B cell (primary cell): ENCODE results near the gene TMBIM1. TPM values are rescaled to one million over a fixed set of nuclear protein-coding genes. Genes with fewer than 3 reads are reported as not detected.

ENCODE experiments used
- ATAC-seq: fragments of 200-7000 bp; cut with Tn5 transposase; one replicate; pipeline ENCODE4 v1.10.0; 2021; ENCODE audit warnings: low read depth, mild to moderate bottlenecking, moderate number of reproducible peaks, moderate library complexity
- CTCF ChIA-PET: fragments of 350-600 bp; sonication (Branson Sonifier 250); formaldehyde crosslinking; loops from one replicate; lab custom pipeline; 2021; ENCODE audit warnings: antibody characterized with exemption, inconsistent platforms; lab: Charles Lee
- POLR2A ChIA-PET: fragments of 350-600 bp; sonication (Branson Sonifier 250); formaldehyde crosslinking; loops from one replicate; lab custom pipeline; 2021; ENCODE audit warnings: antibody characterized with exemption; lab: Charles Lee
- DNase-seq: peaks from one replicate; pipeline ENCODE4 v3.0.0; 2013
- H2AFZ ChIP-seq: 2 replicates; pipeline ENCODE4 v1.6.1; 2012; ENCODE audit warnings: mild to moderate bottlenecking, low read depth, low read length; ENCODE audit not compliant: insufficient read depth, poor library complexity, severe bottlenecking
- H3K27ac ChIP-seq, 2 donors: 1 replicate in 1 of 2; 2 replicates in 1 of 2; pipeline ENCODE4 v1.5.1; 2012 to 2013; ENCODE audit warnings: low read length in 2 of 2, mild to moderate bottlenecking in 2 of 2, moderate library complexity in 1 of 2
- H3K27me3 ChIP-seq, 4 experiments: fragments of 200-600 bp in 1 of 4; sonication (generic) in 1 of 4; replicated peaks in 1 of 4; 1 replicate in 2 of 4; 2 replicates in 2 of 4; pipeline versions ENCODE4 v1.6.1 to v1.7.0; 2013 to 2016; ENCODE audit warnings: low read length in 3 of 4, mild to moderate bottlenecking in 2 of 4, mixed read lengths in 1 of 4, moderate library complexity in 1 of 4; ENCODE audit not compliant: insufficient read depth in 4 of 4, control insufficient read depth in 3 of 4; ENCODE audit errors: control extremely low read depth in 1 of 4
- H3K36me3 ChIP-seq, 2 experiments: replicated peaks in 1 of 2; 1 replicate in 1 of 2; 2 replicates in 1 of 2; pipeline versions ENCODE4 v1.6.1 to v1.7.1; 2013; ENCODE audit warnings: low read length in 1 of 2; ENCODE audit not compliant: insufficient read depth in 2 of 2, control insufficient read depth in 1 of 2; ENCODE audit errors: control extremely low read depth in 1 of 2, extremely low read depth in 1 of 2
- H3K4me1 ChIP-seq, 2 donors: fragments of 200-600 bp in 1 of 2; sonication (generic) in 1 of 2; 1 replicate in 1 of 2; 2 replicates in 1 of 2; pipeline versions ENCODE4 v1.5.1 to v1.6.1; 2013 to 2017; ENCODE audit warnings: low read length in 2 of 2; ENCODE audit not compliant: control insufficient read depth in 2 of 2, insufficient read depth in 2 of 2
- H3K4me2 ChIP-seq: replicated peaks from 2 replicates; pipeline ENCODE3; 2012; ENCODE audit warnings: mild to moderate bottlenecking, low read depth, low read length; ENCODE audit not compliant: poor library complexity, severe bottlenecking
- H3K4me3 ChIP-seq, 5 experiments: fragments of 200-600 bp in 1 of 5; sonication (generic) in 1 of 5; 1 replicate in 3 of 5; 2 replicates in 2 of 5; pipeline versions ENCODE4 v1.5.1 to v1.7.0; 2011 to 2016; ENCODE audit warnings: low read length in 4 of 5, mild to moderate bottlenecking in 4 of 5, low read depth in 2 of 5, control low read depth in 1 of 5, moderate library complexity in 1 of 5; ENCODE audit not compliant: insufficient read depth in 1 of 5; ENCODE audit errors: control extremely low read depth in 1 of 5, extremely low read depth in 1 of 5
- H3K79me2 ChIP-seq: fragments of 200-600 bp; sonication (generic); one replicate; pipeline ENCODE4 v1.6.0; 2016; ENCODE audit warnings: low read length; ENCODE audit not compliant: control insufficient read depth, insufficient read depth
- H3K9ac ChIP-seq: fragments of 200-600 bp; sonication (generic); 2 replicates; pipeline ENCODE4 v1.6.1; 2017; ENCODE audit warnings: mild to moderate bottlenecking, low read length, moderate library complexity
- H3K9me3 ChIP-seq, 3 donors: one replicate each; pipeline versions ENCODE4 v1.6.1 to v1.7.1; 2013; ENCODE audit warnings: low read length in 2 of 3; ENCODE audit not compliant: control insufficient read depth in 2 of 3, insufficient read depth in 1 of 3; ENCODE audit errors: control extremely low read depth in 1 of 3
- H4K20me1 ChIP-seq: 2 replicates; pipeline ENCODE4 v1.6.0; 2012; ENCODE audit warnings: mild to moderate bottlenecking, low read length; ENCODE audit not compliant: insufficient read depth, control insufficient read depth, poor library complexity, severe bottlenecking
- H3K27ac Mint-ChIP-seq: one replicate; pipeline ENCODE4 v1.8.0; 2021; ENCODE audit warnings: mixed read lengths
- H3K27me3 Mint-ChIP-seq: one replicate; pipeline ENCODE4 v1.8.0; 2021; ENCODE audit warnings: mixed read lengths
- H3K4me1 Mint-ChIP-seq: one replicate; pipeline ENCODE4 v1.8.0; 2021; ENCODE audit warnings: mixed read lengths
- H3K4me3 Mint-ChIP-seq: one replicate; pipeline ENCODE4 v1.8.0; 2021; ENCODE audit warnings: mixed read lengths
- H3K9me3 Mint-ChIP-seq: one replicate; pipeline ENCODE4 v1.8.0; 2022; ENCODE audit warnings: mixed read lengths; ENCODE audit not compliant: insufficient read depth
- CTCF ChIP-seq: fragments of 200-600 bp; IDR thresholded peaks from one replicate; pipeline ENCODE4 v1.8.0; 2022; ENCODE audit warnings: antibody characterized with exemption, mild to moderate bottlenecking
- EZH2 ChIP-seq: IDR thresholded peaks from 2 replicates; pipeline ENCODE4 v1.6.1; 2012; ENCODE audit warnings: borderline replicate concordance, low read depth, mild to moderate bottlenecking, moderate library complexity, low read length; ENCODE audit not compliant: insufficient read depth, poor library complexity, severe bottlenecking
- WGBS: methylation state at CpG from one replicate; pipeline ENCODE4 v1.1.5; 2013; ENCODE audit warnings: missing lambda C conversion rate; ENCODE audit not compliant: insufficient coverage; 5-methylcytosine and 5-hydroxymethylcytosine counted together
- intact Hi-C: fragments of 100-400 bp; cut with micrococcal nuclease; formaldehyde crosslinking; loops from one replicate; pipeline ENCODE4 v1.10.0; 2022
- polyA plus RNA-seq: library from polyadenylated mRNA; depleted of rRNA; stranded (reverse); fragments of >200 nt; gene quantifications from 2 replicates; pipeline ENCODE4 v1.2.3, GENCODE V29; 2012
- total RNA-seq, 2 donors: library from RNA; stranded (reverse); fragments of 120-200 nt in 1 of 2; gene quantifications; 1 replicate in 1 of 2; 2 replicates in 1 of 2; pipeline versions ENCODE4 v1.2.3 to v1.2.4, GENCODE V29; 2013 to 2022

Gene TMBIM1
- total and polyA plus RNA-seq, 2 donors (not counting 1 experiment from before 2014, with no cell fraction given), result 68.7 to 137 TPM

- Histone ChIP-seq H3K4me1 (peaks cover 0 to 2% of the 10 kb centered on the region in 2 donors), H3K27me3 (no peaks in the 10 kb centered on the region), H3K36me3 (no peaks in the 10 kb centered on the region), H4K20me1 (no peaks in the 10 kb centered on the region), H3K79me2 (no peaks in the 10 kb centered on the region), H3K9ac (no peak overlapping the region), H3K4me3 (no peak overlapping the region), H3K9me3 (no peaks in the 10 kb centered on the region), H2AFZ (no peak overlapping the region), H3K27ac (no peak overlapping the region), H3K4me2 (no peak overlapping the region)
- Mint-ChIP-seq H3K4me1 (peaks cover 3% of the 10 kb centered on the region), H3K27ac (no peak overlapping the region), H3K4me3 (no peak overlapping the region), H3K9me3 (no peaks in the 10 kb centered on the region), H3K27me3 (no peaks in the 10 kb centered on the region)
- DNase-seq (no peak), ATAC-seq (no peak)
- no peak for TF ChIP-seq EZH2
- TF ChIP-seq CTCF, result no peak
- WGBS, result 78% methylated on average over 5 of the region's 9 CpGs
- POLR2A ChIA-PET, result no interaction called here
- CTCF ChIA-PET, result interaction anchor here (1.2 to 3.0 kb wide), 4 partner anchors 11 to 50 kb away, joined by 3 to 16 read pairs (median 5); partner anchors contain the start of gene CATIP
- intact Hi-C loops, result no loop called here
Measured at GRCh38 chr2:218306184-218306920, 14.0 kb upstream of the TMBIM1 start.

GRCh38 chr2:218305383-218305782 lies 13.1 kb upstream of the TMBIM1 start:
- Histone ChIP-seq H3K79me2 (no peaks in the 10 kb centered on the region), H3K9me3 (no peaks in the 10 kb centered on the region), H3K27me3 (no peaks in the 10 kb centered on the region), H3K4me2 (no peak overlapping the region), H2AFZ (no peak overlapping the region), H3K27ac (no peak overlapping the region), H3K4me1 (peaks cover 3 to 6% of the 10 kb centered on the region in 2 donors), H3K9ac (no peak overlapping the region), H4K20me1 (no peaks in the 10 kb centered on the region), H3K4me3 (no peak overlapping the region), H3K36me3 (no peaks in the 10 kb centered on the region)
- intact Hi-C loops, result no loop called here
- ATAC-seq (no peak), DNase-seq (no peak)
- Mint-ChIP-seq H3K9me3 (no peaks in the 10 kb centered on the region), H3K27me3 (no peaks in the 10 kb centered on the region), H3K4me1 (peaks cover 6% of the 10 kb centered on the region), H3K27ac (no peak overlapping the region), H3K4me3 (no peak overlapping the region)
- WGBS, result 100% methylated on average over 3 of the region's 5 CpGs
- POLR2A ChIA-PET, result no interaction called here
- CTCF ChIA-PET, result no interaction called here
- TF ChIP-seq CTCF, result no peak
- no peak for TF ChIP-seq EZH2
